H9 (cell line): ENCODE data around the gene DPP3. TPM values are rescaled to one million over a fixed set of nuclear protein-coding genes. Genes with fewer than 3 reads are reported as not detected.

ENCODE experiments used
- DNase-seq: peaks from one replicate; pipeline ENCODE4 v3.0.0-alpha.2; 2017
- H2AFZ ChIP-seq: one replicate; pipeline ENCODE4 v1.6.1; 2013; ENCODE audit warnings: mild to moderate bottlenecking, low read length, control low read depth, moderate library complexity
- H2AK5ac ChIP-seq: 2 replicates; pipeline ENCODE4 v1.6.1; 2013; ENCODE audit warnings: low read length, control low read depth, mixed read lengths; ENCODE audit not compliant: insufficient read length
- H2BK120ac ChIP-seq: one replicate; pipeline ENCODE4 v1.6.1; 2013; ENCODE audit warnings: low read depth, mild to moderate bottlenecking, low read length, control low read depth, inconsistent platforms; ENCODE audit not compliant: poor library complexity, severe bottlenecking
- H2BK12ac ChIP-seq: 2 replicates; pipeline ENCODE4 v1.6.1; 2013; ENCODE audit warnings: low read length, control low read depth, mixed read lengths, low read depth; ENCODE audit not compliant: insufficient read length
- H2BK15ac ChIP-seq: 2 replicates; pipeline ENCODE4 v1.6.1; 2013; ENCODE audit warnings: low read depth, low read length, control low read depth
- H2BK20ac ChIP-seq: one replicate; pipeline ENCODE4 v1.6.1; 2013; ENCODE audit warnings: low read depth, mild to moderate bottlenecking, low read length, control low read depth, inconsistent platforms; ENCODE audit not compliant: poor library complexity, severe bottlenecking
- H2BK5ac ChIP-seq: 2 replicates; pipeline ENCODE4 v1.6.1; 2013; ENCODE audit warnings: low read length, control low read depth, mixed read lengths; ENCODE audit not compliant: insufficient read length
- H3K14ac ChIP-seq: 2 replicates; pipeline ENCODE4 v1.6.1; 2013; ENCODE audit warnings: low read length, control low read depth; ENCODE audit not compliant: insufficient read depth
- H3K18ac ChIP-seq: 2 replicates; pipeline ENCODE4 v1.6.1; 2013; ENCODE audit warnings: low read depth, mild to moderate bottlenecking, mixed read lengths, low read length, control low read depth; ENCODE audit not compliant: insufficient read length
- H3K23ac ChIP-seq: 2 replicates; pipeline ENCODE4 v1.6.1; 2013; ENCODE audit warnings: low read length, control low read depth, mixed read lengths, low read depth; ENCODE audit not compliant: insufficient read length
- H3K23me2 ChIP-seq: 2 replicates; pipeline ENCODE4 v1.6.1; 2013; ENCODE audit warnings: low read depth, mild to moderate bottlenecking, mixed read lengths, low read length, control low read depth; ENCODE audit not compliant: insufficient read length, poor library complexity, severe bottlenecking
- H3K27ac ChIP-seq: 2 replicates; pipeline ENCODE4 v1.5.1; 2013; ENCODE audit warnings: low read length, control low read depth, mixed read lengths, low read depth; ENCODE audit not compliant: insufficient read length
- H3K27me3 ChIP-seq: 2 replicates; pipeline ENCODE4 v1.6.1; 2013; ENCODE audit warnings: low read length, control low read depth, inconsistent platforms; ENCODE audit not compliant: insufficient read depth
- H3K4ac ChIP-seq: 2 replicates; pipeline ENCODE4 v1.6.1; 2013; ENCODE audit warnings: low read depth, mild to moderate bottlenecking, control low read depth, inconsistent platforms, low read length, moderate library complexity
- H3K4me1 ChIP-seq: 2 replicates; pipeline ENCODE4 v1.6.1; 2013; ENCODE audit warnings: low read length, control low read depth, inconsistent platforms; ENCODE audit not compliant: insufficient read depth
- H3K4me2 ChIP-seq: 2 replicates; pipeline ENCODE4 v1.6.1; 2013; ENCODE audit warnings: low read length, control low read depth, mixed read lengths; ENCODE audit not compliant: insufficient read length, insufficient read depth
- H3K56ac ChIP-seq: 2 replicates; pipeline ENCODE4 v1.6.1; 2013; ENCODE audit warnings: low read depth, mild to moderate bottlenecking, mixed read lengths, low read length, control low read depth; ENCODE audit not compliant: insufficient read length
- H3K79me1 ChIP-seq: 2 replicates; pipeline ENCODE4 v1.6.1; 2013; ENCODE audit warnings: low read depth, mild to moderate bottlenecking, moderate library complexity, low read length, control low read depth, inconsistent platforms; ENCODE audit not compliant: insufficient read depth, poor library complexity, severe bottlenecking
- H3K79me2 ChIP-seq: 2 replicates; pipeline ENCODE4 v1.6.1; 2013; ENCODE audit warnings: low read length, control low read depth, inconsistent platforms; ENCODE audit not compliant: insufficient read depth
- H3K9ac ChIP-seq: 2 replicates; pipeline ENCODE4 v1.6.1; 2013; ENCODE audit warnings: low read length, control low read depth, mixed read lengths; ENCODE audit not compliant: insufficient read length; ENCODE audit errors: extremely low read depth
- H3K9me3 ChIP-seq: one replicate; pipeline ENCODE4 v1.6.1; 2013; ENCODE audit warnings: low read depth, low read length, inconsistent platforms; ENCODE audit not compliant: control insufficient read depth
- H3T11ph ChIP-seq: one replicate; pipeline ENCODE4 v1.6.1; 2013; ENCODE audit warnings: mild to moderate bottlenecking, low read length, control low read depth, inconsistent platforms
- H4K20me1 ChIP-seq: one replicate; pipeline ENCODE4 v1.6.1; 2013; ENCODE audit not compliant: control insufficient read depth, insufficient read length, insufficient read depth
- H4K5ac ChIP-seq: 2 replicates; pipeline ENCODE4 v1.6.1; 2013; ENCODE audit warnings: low read depth, mild to moderate bottlenecking, mixed read lengths, low read length, control low read depth; ENCODE audit not compliant: insufficient read length
- H4K8ac ChIP-seq: replicated peaks from 2 replicates; pipeline ENCODE4 v1.6.1; 2013; ENCODE audit warnings: low read length, control low read depth, mixed read lengths, low read depth; ENCODE audit not compliant: insufficient read length
- H4K91ac ChIP-seq: 2 replicates; pipeline ENCODE4 v1.6.1; 2013; ENCODE audit warnings: low read depth, mild to moderate bottlenecking, moderate library complexity, mixed read lengths, low read length, control low read depth; ENCODE audit not compliant: insufficient read length
- H3K27ac Mint-ChIP-seq, 3 experiments: 2 replicates in 2 of 3; 3 replicates in 1 of 3; pipeline ENCODE4 v1.8.0; 2020 to 2021; ENCODE audit warnings: mixed read lengths in 3 of 3, mild to moderate bottlenecking in 1 of 3, moderate library complexity in 1 of 3
- H3K27me3 Mint-ChIP-seq: 2 replicates; pipeline ENCODE4 v1.8.0; 2021; ENCODE audit warnings: low read depth, mild to moderate bottlenecking, moderate library complexity, mixed read lengths
- H3K36me3 Mint-ChIP-seq, 3 experiments: 2 replicates in 2 of 3; 3 replicates in 1 of 3; pipeline ENCODE4 v1.8.0; 2020 to 2021; ENCODE audit warnings: low read depth in 3 of 3, mixed read lengths in 3 of 3; ENCODE audit not compliant: insufficient read depth in 1 of 3
- H3K4me1 Mint-ChIP-seq, 2 experiments: 2 replicates each; pipeline ENCODE4 v1.8.0; 2020; ENCODE audit warnings: mixed read lengths in 2 of 2
- H3K4me3 Mint-ChIP-seq, 2 experiments: 2 replicates in 1 of 2; 3 replicates in 1 of 2; pipeline ENCODE4 v1.8.0; 2020 to 2021; ENCODE audit warnings: mild to moderate bottlenecking in 2 of 2, mixed read lengths in 2 of 2, moderate library complexity in 1 of 2
- H3K9me3 Mint-ChIP-seq, 2 experiments: 2 replicates in 1 of 2; 3 replicates in 1 of 2; pipeline ENCODE4 v1.8.0; 2020; ENCODE audit warnings: mild to moderate bottlenecking in 2 of 2, mixed read lengths in 2 of 2, moderate library complexity in 1 of 2
- CTCF ChIP-seq: fragments of 200-600 bp; sonication (generic); conservative IDR thresholded peaks from 3 replicates; pipeline ENCODE4 v1.8.0; 2021; ENCODE audit warnings: antibody characterized with exemption, mild to moderate bottlenecking
- WGBS: extraction: QIAGEN DNeasy Blood & Tissue Kit; methylation state at CpG from one replicate; pipeline ENCODE4 v1.1.7; 2013; ENCODE audit warnings: missing lambda C conversion rate, low lambda C conversion rate, mixed read lengths; ENCODE audit not compliant: insufficient read length; ENCODE audit errors: extremely low coverage; 5-methylcytosine and 5-hydroxymethylcytosine counted together
- total RNA-seq: library from RNA; stranded (reverse); gene quantifications from 2 replicates; pipeline ENCODE4 v1.2.1, GENCODE V29; 2021

Gene DPP3
- total RNA-seq, 1 experiment from 2014 or later: 85.3 TPM

- no peaks in the 10 kb centered on the region for H3K9me3 ChIP-seq
- no peaks in the 10 kb centered on the region for H3K79me1 ChIP-seq
- no peak overlapping the region for H4K91ac ChIP-seq
- H2AFZ ChIP-seq: no peak overlapping the region
- no peak overlapping the region for H2BK12ac ChIP-seq
- H3K27ac Mint-ChIP-seq: no peak overlapping the region; a peak in 1 of 7 replicates
- no peak overlapping the region for H2BK20ac ChIP-seq
- H2BK15ac ChIP-seq: no peak overlapping the region
- H3K27me3 Mint-ChIP-seq: no peaks in the 10 kb centered on the region
- H3K36me3 Mint-ChIP-seq: peaks cover 15 to 49% (median 33%) of the 10 kb centered on the region in 3 experiments; a peak in 6 of 7 replicates
- H3K23me2 ChIP-seq: no peaks in the 10 kb centered on the region
- WGBS: no CpG with 5 or more reads among the region's 5 CpGs
- H3K27ac ChIP-seq: no peak overlapping the region
- no peak for DNase-seq
- no peaks in the 10 kb centered on the region for H3K79me2 ChIP-seq
- H3K4ac ChIP-seq: no peak overlapping the region
- no peak overlapping the region for H3T11ph ChIP-seq
- H3K18ac ChIP-seq: no peak overlapping the region
- peaks cover 0 to 4% of the 10 kb centered on the region in 2 experiments; a peak in 2 of 4 replicates for H3K4me1 Mint-ChIP-seq
- H3K14ac ChIP-seq: no peak overlapping the region
- H2BK5ac ChIP-seq: no peak overlapping the region
- H4K8ac ChIP-seq: no peak overlapping the region
- H3K4me3 Mint-ChIP-seq: no peak overlapping the region
- H3K4me1 ChIP-seq: no peaks in the 10 kb centered on the region
- H3K56ac ChIP-seq: no peak overlapping the region
- no peaks in the 10 kb centered on the region for H4K20me1 ChIP-seq
- H4K5ac ChIP-seq: no peak overlapping the region
- no peak for TF ChIP-seq CTCF
- H3K27me3 ChIP-seq: no peaks in the 10 kb centered on the region
- no peak overlapping the region for H3K4me2 ChIP-seq
- no peak overlapping the region for H3K23ac ChIP-seq
- H2BK120ac ChIP-seq: no peak overlapping the region
- H3K9me3 Mint-ChIP-seq: no peaks in the 10 kb centered on the region
- H3K9ac ChIP-seq: no peak overlapping the region
- no peak overlapping the region for H2AK5ac ChIP-seq
Observed at GRCh38 chr11:66498506-66498905, 18.3 kb downstream of the DPP3 start.
